Measurements from ENCODE around the gene BBS10. TPM values are rescaled to one million over a fixed set of nuclear protein-coding genes. Genes with fewer than 3 reads are reported as not detected.

BBS10 gene
- total and polyA plus RNA-seq, 9 of the 15 experiments (the other 6 are each of a cell fraction or from before 2014, with no cell fraction given), result 2.3 to 14.9 (median 5.9) TPM

- TF ChIP-seq, protein P1, sequence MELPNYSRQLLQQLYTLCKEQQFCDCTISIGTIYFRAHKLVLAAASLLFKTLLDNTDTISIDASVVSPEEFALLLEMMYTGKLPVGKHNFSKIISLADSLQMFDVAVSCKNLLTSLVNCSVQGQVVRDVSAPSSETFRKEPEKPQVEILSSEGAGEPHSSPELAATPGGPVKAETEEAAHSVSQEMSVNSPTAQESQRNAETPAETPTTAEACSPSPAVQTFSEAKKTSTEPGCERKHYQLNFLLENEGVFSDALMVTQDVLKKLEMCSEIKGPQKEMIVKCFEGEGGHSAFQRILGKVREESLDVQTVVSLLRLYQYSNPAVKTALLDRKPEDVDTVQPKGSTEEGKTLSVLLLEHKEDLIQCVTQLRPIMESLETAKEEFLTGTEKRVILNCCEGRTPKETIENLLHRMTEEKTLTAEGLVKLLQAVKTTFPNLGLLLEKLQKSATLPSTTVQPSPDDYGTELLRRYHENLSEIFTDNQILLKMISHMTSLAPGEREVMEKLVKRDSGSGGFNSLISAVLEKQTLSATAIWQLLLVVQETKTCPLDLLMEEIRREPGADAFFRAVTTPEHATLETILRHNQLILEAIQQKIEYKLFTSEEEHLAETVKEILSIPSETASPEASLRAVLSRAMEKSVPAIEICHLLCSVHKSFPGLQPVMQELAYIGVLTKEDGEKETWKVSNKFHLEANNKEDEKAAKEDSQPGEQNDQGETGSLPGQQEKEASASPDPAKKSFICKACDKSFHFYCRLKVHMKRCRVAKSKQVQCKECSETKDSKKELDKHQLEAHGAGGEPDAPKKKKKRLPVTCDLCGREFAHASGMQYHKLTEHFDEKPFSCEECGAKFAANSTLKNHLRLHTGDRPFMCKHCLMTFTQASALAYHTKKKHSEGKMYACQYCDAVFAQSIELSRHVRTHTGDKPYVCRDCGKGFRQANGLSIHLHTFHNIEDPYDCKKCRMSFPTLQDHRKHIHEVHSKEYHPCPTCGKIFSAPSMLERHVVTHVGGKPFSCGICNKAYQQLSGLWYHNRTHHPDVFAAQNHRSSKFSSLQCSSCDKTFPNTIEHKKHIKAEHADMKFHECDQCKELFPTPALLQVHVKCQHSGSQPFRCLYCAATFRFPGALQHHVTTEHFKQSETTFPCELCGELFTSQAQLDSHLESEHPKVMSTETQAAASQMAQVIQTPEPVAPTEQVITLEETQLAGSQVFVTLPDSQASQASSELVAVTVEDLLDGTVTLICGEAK (IDR thresholded peaks at IDR 0.05), result no peak
- TF ChIP-seq, protein P1 (CRISPR knock-in tag; IDR thresholded peaks at IDR 0.05), result no peak
- TF ChIP-seq, protein P2, sequence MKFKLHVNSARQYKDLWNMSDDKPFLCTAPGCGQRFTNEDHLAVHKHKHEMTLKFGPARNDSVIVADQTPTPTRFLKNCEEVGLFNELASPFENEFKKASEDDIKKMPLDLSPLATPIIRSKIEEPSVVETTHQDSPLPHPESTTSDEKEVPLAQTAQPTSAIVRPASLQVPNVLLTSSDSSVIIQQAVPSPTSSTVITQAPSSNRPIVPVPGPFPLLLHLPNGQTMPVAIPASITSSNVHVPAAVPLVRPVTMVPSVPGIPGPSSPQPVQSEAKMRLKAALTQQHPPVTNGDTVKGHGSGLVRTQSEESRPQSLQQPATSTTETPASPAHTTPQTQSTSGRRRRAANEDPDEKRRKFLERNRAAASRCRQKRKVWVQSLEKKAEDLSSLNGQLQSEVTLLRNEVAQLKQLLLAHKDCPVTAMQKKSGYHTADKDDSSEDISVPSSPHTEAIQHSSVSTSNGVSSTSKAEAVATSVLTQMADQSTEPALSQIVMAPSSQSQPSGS (CRISPR knock-in tag; IDR thresholded peaks at IDR 0.05), result no peak
- TF ChIP-seq ZBTB9 (CRISPR knock-in tag; IDR thresholded peaks at IDR 0.05), result 0 out of 2 replicates have a peak, but pooled peaks have one; percentile 55
- TF ChIP-seq MIER1 (IDR thresholded peaks at IDR 0.05; ENCODE audit: low read depth), result no peak
- no peak for TF ChIP-seq MTA2 (IDR thresholded peaks at IDR 0.05; ENCODE audit: low read depth)
- no peak for TF ChIP-seq MLLT1 (IDR thresholded peaks at IDR 0.05)
- TF ChIP-seq CBX2 (IDR thresholded peaks at IDR 0.05; ENCODE audit: insufficient read depth, low read length, poor library complexity, severe bottlenecking), result no peak
- TF ChIP-seq ZNF584 (CRISPR knock-in tag; IDR thresholded peaks at IDR 0.05; ENCODE audit: low read depth), result 0 out of 2 replicates have a peak, but pooled peaks have one; percentile 53
- no peak for TF ChIP-seq STAT5B (CRISPR knock-in tag; IDR thresholded peaks at IDR 0.05)
- TF ChIP-seq DDX20 (tag; IDR thresholded peaks at IDR 0.05; ENCODE audit: low read depth), result 0 out of 2 replicates have a peak, but pooled peaks have one; percentile 57
- peak in 1 of 2 experiments; percentile 56; a peak in 1 of 4 replicates for TF ChIP-seq MAZ (CRISPR knock-in tag; conservative IDR thresholded peaks at IDR 0.05 in 1 of 2, IDR thresholded peaks at IDR 0.05 in 1 of 2)
- no peak for TF ChIP-seq NFIC (IDR thresholded peaks at IDR 0.05)
Observed at GRCh38 chr12:76303989-76304460, 44.2 kb downstream of the BBS10 start (continued).
